Smooth muscle cell (in vitro differentiated cells): ENCODE data around the gene KRT40. TPM values are rescaled to one million over a fixed set of nuclear protein-coding genes. Genes with fewer than 3 reads are reported as not detected.

Experiments
- DNase-seq: peaks from one replicate; lab custom pipeline; 2025; ENCODE audit not compliant: unreplicated experiment; lab: John Stamatoyannopoulos, UW
- H2AFZ ChIP-seq: fragments of 200-600 bp; sonication (generic); 2 replicates; pipeline ENCODE4 v1.6.0; 2016; ENCODE audit warnings: antibody characterized with exemption, low read depth, mild to moderate bottlenecking
- H3F3A ChIP-seq: fragments of 200-600 bp; sonication (generic); 2 replicates; pipeline ENCODE4 v1.6.0; 2017; ENCODE audit warnings: antibody characterized with exemption, low read depth
- H3K27ac ChIP-seq: fragments of 200-600 bp; sonication (generic); 2 replicates; pipeline ENCODE4 v1.5.1; 2016; ENCODE audit warnings: low read depth, mild to moderate bottlenecking
- H3K27me3 ChIP-seq: fragments of 200-600 bp; sonication (generic); 2 replicates; pipeline ENCODE4 v1.6.1; 2016; ENCODE audit warnings: low read depth, mild to moderate bottlenecking
- H3K36me3 ChIP-seq: fragments of 200-600 bp; sonication (generic); 2 replicates; pipeline ENCODE4 v1.5.1; 2016; ENCODE audit warnings: low read depth
- H3K4me1 ChIP-seq: fragments of 200-600 bp; sonication (generic); 2 replicates; pipeline ENCODE4 v1.5.1; 2016; ENCODE audit warnings: low read depth
- H3K4me2 ChIP-seq: fragments of 200-600 bp; sonication (generic); 2 replicates; pipeline ENCODE4 v1.6.0; 2016; ENCODE audit warnings: mild to moderate bottlenecking
- H3K4me3 ChIP-seq: fragments of 200-600 bp; sonication (generic); 2 replicates; pipeline ENCODE4 v1.5.1; 2016; ENCODE audit warnings: mild to moderate bottlenecking
- H3K79me2 ChIP-seq: fragments of 200-600 bp; sonication (generic); 2 replicates; pipeline ENCODE4 v1.6.0; 2016; ENCODE audit warnings: low read depth, mild to moderate bottlenecking
- H3K9ac ChIP-seq: fragments of 200-600 bp; sonication (generic); 2 replicates; pipeline ENCODE4 v1.6.0; 2016; ENCODE audit warnings: low read depth
- H3K9me3 ChIP-seq: fragments of 200-600 bp; sonication (generic); replicated peaks from 2 replicates; pipeline ENCODE4 v1.5.1; 2016; ENCODE audit warnings: low read depth
- H4K20me1 ChIP-seq: fragments of 200-600 bp; sonication (generic); 2 replicates; pipeline ENCODE4 v1.6.0; 2016; ENCODE audit warnings: low read depth
- WGBS: methylation state at CpG from one replicate; pipeline ENCODE4 v1.1.7; 2016; ENCODE audit warnings: low lambda C conversion rate; 5-methylcytosine and 5-hydroxymethylcytosine counted together
- polyA plus RNA-seq: library from polyadenylated mRNA; unstranded; fragments of >200 nt; fragmentation: Nextera tagmentation; extraction: Ambion mirVana; gene quantifications from 2 replicates; pipeline ENCODE4 v1.2.1, GENCODE V29; 2016
- total RNA-seq: library from RNA; depleted of rRNA; stranded (reverse); fragments of >200 nt; gene quantifications from 2 replicates; pipeline ENCODE4 v1.2.3, GENCODE V29; 2014
- TF ChIP-seq, protein P1 (sequence below): fragments of 200-600 bp; sonication (generic); IDR thresholded peaks from 2 replicates; pipeline ENCODE4 v1.5.1; 2017; ENCODE audit warnings: borderline replicate concordance, mild to moderate bottlenecking, antibody characterized with exemption; ENCODE audit not compliant: insufficient read depth, poor library complexity, severe bottlenecking

Gene KRT40
- total and polyA plus RNA-seq, 2 experiments from 2014 or later, result not detected

GRCh38 chr17:40944531-40944930, 39.6 kb downstream of the KRT40 start:
- no peak overlapping the region for H3K27ac ChIP-seq
- no peak overlapping the region for H3K4me3 ChIP-seq
- no peak overlapping the region for H2AFZ ChIP-seq
- TF ChIP-seq, protein P1, sequence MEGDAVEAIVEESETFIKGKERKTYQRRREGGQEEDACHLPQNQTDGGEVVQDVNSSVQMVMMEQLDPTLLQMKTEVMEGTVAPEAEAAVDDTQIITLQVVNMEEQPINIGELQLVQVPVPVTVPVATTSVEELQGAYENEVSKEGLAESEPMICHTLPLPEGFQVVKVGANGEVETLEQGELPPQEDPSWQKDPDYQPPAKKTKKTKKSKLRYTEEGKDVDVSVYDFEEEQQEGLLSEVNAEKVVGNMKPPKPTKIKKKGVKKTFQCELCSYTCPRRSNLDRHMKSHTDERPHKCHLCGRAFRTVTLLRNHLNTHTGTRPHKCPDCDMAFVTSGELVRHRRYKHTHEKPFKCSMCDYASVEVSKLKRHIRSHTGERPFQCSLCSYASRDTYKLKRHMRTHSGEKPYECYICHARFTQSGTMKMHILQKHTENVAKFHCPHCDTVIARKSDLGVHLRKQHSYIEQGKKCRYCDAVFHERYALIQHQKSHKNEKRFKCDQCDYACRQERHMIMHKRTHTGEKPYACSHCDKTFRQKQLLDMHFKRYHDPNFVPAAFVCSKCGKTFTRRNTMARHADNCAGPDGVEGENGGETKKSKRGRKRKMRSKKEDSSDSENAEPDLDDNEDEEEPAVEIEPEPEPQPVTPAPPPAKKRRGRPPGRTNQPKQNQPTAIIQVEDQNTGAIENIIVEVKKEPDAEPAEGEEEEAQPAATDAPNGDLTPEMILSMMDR, result no peak
- H4K20me1 ChIP-seq, result no peaks in the 10 kb centered on the region
- H3K79me2 ChIP-seq, result no peaks in the 10 kb centered on the region
- no peak overlapping the region for H3K4me2 ChIP-seq
- WGBS, result 13% methylated on average over 1 of the region's 1 CpG
- DNase-seq, result no peak
- no peak overlapping the region for H3K9ac ChIP-seq
- H3K9me3 ChIP-seq, result no peaks in the 10 kb centered on the region
- H3K36me3 ChIP-seq, result no peaks in the 10 kb centered on the region
- H3K27me3 ChIP-seq, result no peaks in the 10 kb centered on the region
- peaks cover 6% of the 10 kb centered on the region for H3F3A ChIP-seq
- peaks cover under 1% of the 10 kb centered on the region for H3K4me1 ChIP-seq

- Histone ChIP-seq H3K27me3 (no peaks in the 10 kb centered on the region), H3K4me3 (no peak overlapping the region), H3K27ac (no peak overlapping the region), H3K4me1 (peaks cover 1% of the 10 kb centered on the region), H3F3A (peaks cover 6% of the 10 kb centered on the region), H4K20me1 (no peaks in the 10 kb centered on the region), H3K9me3 (no peaks in the 10 kb centered on the region), H2AFZ (no peak overlapping the region), H3K9ac (no peak overlapping the region), H3K79me2 (no peaks in the 10 kb centered on the region), H3K4me2 (no peak overlapping the region), H3K36me3 (no peaks in the 10 kb centered on the region)
- no peak for DNase-seq
- 90% methylated on average over 3 of the region's 3 CpGs for WGBS
- TF ChIP-seq, protein P1, result no peak
These were observed 41.6 kb downstream of the KRT40 start for GRCh38 chr17:40942553-40942952.

GRCh38 chr17:40940266-40940665, 43.9 kb downstream of the KRT40 start:
- H3K9me3 ChIP-seq, result no peaks in the 10 kb centered on the region
- H3K4me1 ChIP-seq, result peaks cover 10% of the 10 kb centered on the region
- H3K9ac ChIP-seq, result no peak overlapping the region
- H3K79me2 ChIP-seq, result no peaks in the 10 kb centered on the region
- H3K36me3 ChIP-seq, result no peaks in the 10 kb centered on the region
- no peak overlapping the region for H3K4me3 ChIP-seq
- H3F3A ChIP-seq, result peaks cover 6% of the 10 kb centered on the region
- no peak overlapping the region for H3K27ac ChIP-seq
- 83% methylated on average over 6 of the region's 6 CpGs for WGBS
- no peaks in the 10 kb centered on the region for H3K27me3 ChIP-seq
- H3K4me2 ChIP-seq, result no peak overlapping the region
- no peak for DNase-seq
- no peaks in the 10 kb centered on the region for H4K20me1 ChIP-seq
- no peak overlapping the region for H2AFZ ChIP-seq
- TF ChIP-seq, protein P1, result no peak

DNA sequence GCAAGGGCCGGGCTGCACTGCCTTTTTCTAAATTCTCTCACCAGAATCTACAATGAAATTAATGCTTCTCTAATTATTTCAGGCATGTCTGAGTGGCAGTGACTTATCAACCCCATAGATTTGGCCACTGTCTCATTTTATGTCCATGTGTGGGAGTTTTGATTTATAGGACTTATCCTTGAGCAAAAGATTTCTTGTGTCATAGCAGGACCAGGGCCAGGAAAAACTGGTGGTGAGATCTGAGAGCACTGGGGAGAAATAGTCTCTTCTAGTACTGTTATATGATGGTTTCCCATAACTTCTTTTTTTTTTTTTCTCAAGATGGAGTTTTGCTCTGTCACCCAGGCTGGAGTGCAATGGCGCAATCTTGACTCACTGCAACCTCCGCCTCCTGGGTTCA, 45.1 kb downstream of the KRT40 start:
- peak overlapping the region; percentile 8 for H3K27ac ChIP-seq
- TF ChIP-seq, protein P1, result no peak
- DNase-seq, result no peak
- H3K36me3 ChIP-seq, result no peaks in the 10 kb centered on the region
- no peaks in the 10 kb centered on the region for H3K9me3 ChIP-seq
- no peak overlapping the region for H2AFZ ChIP-seq
- no peaks in the 10 kb centered on the region for H4K20me1 ChIP-seq
- peaks cover 10% of the 10 kb centered on the region for H3K4me1 ChIP-seq
- H3K4me2 ChIP-seq, result no peak overlapping the region
- no peaks in the 10 kb centered on the region for H3K27me3 ChIP-seq
- 94% methylated on average over 3 of the region's 3 CpGs for whole genome bisulfite sequencing
- no peaks in the 10 kb centered on the region for H3K79me2 ChIP-seq
- H3F3A ChIP-seq, result no peaks in the 10 kb centered on the region
- no peak overlapping the region for H3K4me3 ChIP-seq
- H3K9ac ChIP-seq, result no peak overlapping the region
